SJCRH30 (cell line): Measurements from ENCODE around the gene PLOD3. TPM values are rescaled to one million over a fixed set of nuclear protein-coding genes. Genes with fewer than 3 reads are reported as not detected.

Experiments used
- DNase-seq, 2 experiments: peaks; one replicate each; pipeline ENCODE4 v3.0.0-alpha.2; 2015 to 2020
- H3K27ac ChIP-seq: fragments of 250-450 bp; sonication (Bioruptor Pico); 2 replicates; pipeline ENCODE4 v1.5.1; 2020; ENCODE audit warnings: mild to moderate bottlenecking, moderate library complexity
- H3K27me3 ChIP-seq: fragments of 250-450 bp; sonication (Bioruptor Pico); 2 replicates; pipeline ENCODE4 v1.5.1; 2020; ENCODE audit warnings: mild to moderate bottlenecking, moderate library complexity
- H3K36me3 ChIP-seq: fragments of 250-450 bp; sonication (Bioruptor Pico); 2 replicates; pipeline ENCODE4 v1.5.1; 2020; ENCODE audit warnings: mild to moderate bottlenecking, moderate library complexity
- H3K4me1 ChIP-seq: fragments of 250-450 bp; sonication (Bioruptor Pico); 2 replicates; pipeline ENCODE4 v1.5.1; 2020; ENCODE audit warnings: mild to moderate bottlenecking, moderate library complexity
- H3K4me3 ChIP-seq: fragments of 250-450 bp; sonication (Bioruptor Pico); 2 replicates; pipeline ENCODE4 v1.5.1; 2020; ENCODE audit warnings: mild to moderate bottlenecking, moderate library complexity
- H3K9me3 ChIP-seq: fragments of 250-450 bp; sonication (Bioruptor Pico); replicated peaks from 2 replicates; pipeline ENCODE4 v1.5.1; 2020; ENCODE audit warnings: mild to moderate bottlenecking, moderate library complexity
- total RNA-seq: library from RNA; depleted of rRNA; stranded (reverse); fragments of >200 nt; shearing (Covaris generic); gene quantifications from 2 replicates; pipeline ENCODE4 v1.2.3, GENCODE V29; 2014

The PLOD3 gene
- total RNA-seq, 1 experiment from 2014 or later: 53.0 TPM

- Histone ChIP-seq H3K9me3 (no peaks in the 10 kb centered on the region), H3K4me3 (no peak overlapping the region), H3K4me1 (peaks cover 34% of the 10 kb centered on the region), H3K27me3 (no peaks in the 10 kb centered on the region), H3K27ac (no peak overlapping the region), H3K36me3 (no peaks in the 10 kb centered on the region)
- DNase-seq: peak; percentile 68 to 71
These were observed 24.3 kb upstream of the PLOD3 start for GRCh38 chr7:101241443-101242349.

GRCh38 chr7:101241015-101241363 is 23.6 kb upstream of the PLOD3 start:
- no peaks in the 10 kb centered on the region for H3K36me3 ChIP-seq
- no peak overlapping the region for H3K4me3 ChIP-seq
- H3K9me3 ChIP-seq: no peaks in the 10 kb centered on the region
- no peak for DNase-seq
- no peaks in the 10 kb centered on the region for H3K27me3 ChIP-seq
- peaks cover 34% of the 10 kb centered on the region for H3K4me1 ChIP-seq
- H3K27ac ChIP-seq: no peak overlapping the region

- no peaks in the 10 kb centered on the region for H3K9me3 ChIP-seq
- H3K36me3 ChIP-seq: no peaks in the 10 kb centered on the region
- DNase-seq: no peak
- no peak overlapping the region for H3K4me3 ChIP-seq
- no peaks in the 10 kb centered on the region for H3K27me3 ChIP-seq
- H3K27ac ChIP-seq: no peak overlapping the region
- H3K4me1 ChIP-seq: peaks cover 34% of the 10 kb centered on the region
These were observed 23.0 kb upstream of the PLOD3 start for GRCh38 chr7:101240226-101241014.

DNA sequence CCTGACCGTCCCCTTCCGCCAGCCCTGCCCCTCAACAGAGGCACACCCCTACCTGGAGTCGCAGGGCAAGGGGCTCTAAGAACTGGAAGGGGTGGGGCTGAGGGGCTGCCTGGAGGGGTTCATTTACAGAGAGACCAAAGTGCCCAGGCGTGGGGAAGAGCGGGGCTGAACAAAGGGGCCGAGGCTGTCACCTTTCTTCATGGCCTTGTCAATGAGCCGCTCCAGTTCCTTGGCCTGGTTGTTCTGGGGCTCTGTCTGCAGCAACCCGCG is 22.5 kb upstream of the PLOD3 start:
- Histone ChIP-seq H3K27ac (no peak overlapping the region), H3K4me1 (peaks cover 34% of the 10 kb centered on the region), H3K9me3 (no peaks in the 10 kb centered on the region), H3K27me3 (no peaks in the 10 kb centered on the region), H3K36me3 (no peaks in the 10 kb centered on the region), H3K4me3 (no peak overlapping the region)
- DNase-seq: no peak

GRCh38 chr7:101239191-101239950 is 22.0 kb upstream of the PLOD3 start:
- Histone ChIP-seq H3K27ac (peak overlapping the region; percentile 86), H3K4me3 (no peak overlapping the region), H3K36me3 (no peaks in the 10 kb centered on the region), H3K27me3 (no peaks in the 10 kb centered on the region), H3K4me1 (peaks cover 34% of the 10 kb centered on the region), H3K9me3 (no peaks in the 10 kb centered on the region)
- no peak for DNase-seq

DNA sequence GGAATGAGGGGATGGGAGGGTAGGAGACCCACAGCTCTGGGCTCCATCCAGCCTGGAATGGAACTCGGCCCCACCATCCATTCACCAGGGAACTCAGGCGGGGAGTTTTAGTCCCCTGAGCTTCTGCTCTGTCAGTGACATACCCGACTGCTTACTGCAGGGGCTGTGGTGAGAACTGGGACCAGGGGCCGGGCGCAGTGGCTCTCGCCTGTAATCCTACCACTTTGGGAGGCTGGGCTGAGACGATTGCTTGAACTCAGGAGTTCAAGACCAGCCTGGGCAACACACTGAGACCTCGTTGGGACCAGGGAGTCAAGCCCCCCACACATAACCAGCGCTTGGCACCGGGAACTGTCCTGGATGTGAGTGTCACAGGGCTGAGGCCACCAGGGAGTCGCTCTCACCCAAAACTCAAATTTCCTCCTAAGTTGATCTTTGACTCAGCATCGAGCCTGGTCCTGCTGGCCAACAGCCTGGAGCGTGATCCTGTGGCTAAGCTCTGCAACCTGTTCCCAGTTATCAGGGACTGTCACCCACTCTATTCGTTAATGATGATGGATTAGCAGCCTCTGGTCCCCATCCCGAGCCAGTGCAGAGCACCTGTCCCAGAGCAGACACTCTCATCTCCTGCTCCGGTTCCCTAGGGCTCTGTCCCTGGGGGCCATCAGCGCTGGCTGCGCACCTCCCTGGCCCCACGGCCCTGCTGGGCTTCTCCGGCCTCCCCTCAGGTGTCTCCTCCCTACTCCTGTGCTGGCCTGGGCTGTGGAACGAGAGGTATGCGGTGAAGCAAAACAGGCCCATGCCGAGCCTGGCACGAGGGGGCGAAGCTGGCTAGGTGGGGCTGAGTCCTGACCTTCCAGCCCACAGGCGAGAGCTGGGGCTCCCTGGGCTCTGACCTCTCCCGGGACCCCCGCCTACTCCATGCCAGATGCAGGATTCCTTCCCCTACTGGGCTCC is 21.1 kb upstream of the PLOD3 start:
- Histone ChIP-seq H3K27ac (peak overlapping the region; percentile 86), H3K27me3 (no peaks in the 10 kb centered on the region), H3K9me3 (no peaks in the 10 kb centered on the region), H3K4me1 (peaks cover 32% of the 10 kb centered on the region), H3K36me3 (no peaks in the 10 kb centered on the region), H3K4me3 (peak overlapping the region; percentile 18)
- DNase-seq: peak; percentile 85 to 93

GRCh38 chr7:101237206-101238067 is 20.1 kb upstream of the PLOD3 start, which contains the start of gene CLDN15:
TSS of gene CLDN15 (minus strand) at chr7:101237802. CDS start at chr7:101237581, 221 bp downstream.
- Histone ChIP-seq H3K4me1 (peaks cover 29% of the 10 kb centered on the region), H3K4me3 (peak within 1 kb of the TSS; percentile 22), H3K27me3 (no peaks in the 10 kb centered on the region), H3K36me3 (no peaks in the 10 kb centered on the region), H3K27ac (peak within 1 kb of the TSS; percentile 86), H3K9me3 (no peaks in the 10 kb centered on the region)
- DNase-seq: peak; percentile 97

GRCh38 chr7:101236292-101236835 is 19.0 kb upstream of the PLOD3 start:
- Histone ChIP-seq H3K27me3 (no peaks in the 10 kb centered on the region), H3K9me3 (no peaks in the 10 kb centered on the region), H3K4me3 (no peak overlapping the region), H3K36me3 (no peaks in the 10 kb centered on the region), H3K4me1 (peaks cover 24% of the 10 kb centered on the region), H3K27ac (no peak overlapping the region)
- DNase-seq: no peak

GRCh38 chr7:101235522-101235921 is 18.1 kb upstream of the PLOD3 start:
- no peak for DNase-seq
- Histone ChIP-seq H3K4me3 (no peak overlapping the region), H3K4me1 (peaks cover 24% of the 10 kb centered on the region), H3K36me3 (no peaks in the 10 kb centered on the region), H3K9me3 (no peaks in the 10 kb centered on the region), H3K27ac (no peak overlapping the region), H3K27me3 (no peaks in the 10 kb centered on the region)

GRCh38 chr7:101235050-101235449 is 17.7 kb upstream of the PLOD3 start:
- Histone ChIP-seq H3K4me1 (peaks cover 24% of the 10 kb centered on the region), H3K9me3 (no peaks in the 10 kb centered on the region), H3K27ac (no peak overlapping the region), H3K27me3 (no peaks in the 10 kb centered on the region), H3K36me3 (no peaks in the 10 kb centered on the region), H3K4me3 (no peak overlapping the region)
- DNase-seq: peak in 1 of 2 experiments; percentile 51

DNA sequence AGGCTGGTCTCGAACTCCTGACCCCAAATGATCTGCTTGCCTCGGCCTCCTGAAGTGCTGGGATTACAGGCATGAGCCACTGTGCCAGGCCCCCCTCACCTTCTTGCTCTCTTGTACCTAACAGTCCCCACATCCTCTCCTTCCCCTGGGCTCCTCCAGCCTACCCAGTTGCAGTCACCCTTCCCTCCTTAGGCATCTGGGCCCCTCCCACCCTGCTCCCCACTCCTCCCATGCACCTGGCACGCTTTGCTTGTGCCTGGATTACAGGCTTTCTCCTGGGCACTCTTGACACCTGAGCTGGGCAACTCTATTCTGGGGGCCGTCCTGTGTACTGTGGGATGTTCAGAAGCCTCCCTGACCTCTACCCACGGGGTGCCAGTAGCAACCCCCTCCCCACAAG is 17.3 kb upstream of the PLOD3 start:
- Histone ChIP-seq H3K4me1 (peaks cover 24% of the 10 kb centered on the region), H3K27me3 (no peaks in the 10 kb centered on the region), H3K27ac (no peak overlapping the region), H3K36me3 (no peaks in the 10 kb centered on the region), H3K4me3 (no peak overlapping the region), H3K9me3 (no peaks in the 10 kb centered on the region)
- no peak for DNase-seq

- no peaks in the 10 kb centered on the region for H3K9me3 ChIP-seq
- DNase-seq: no peak
- no peaks in the 10 kb centered on the region for H3K27me3 ChIP-seq
- peaks cover 17% of the 10 kb centered on the region for H3K4me1 ChIP-seq
- no peaks in the 10 kb centered on the region for H3K36me3 ChIP-seq
- H3K27ac ChIP-seq: no peak overlapping the region
- no peak overlapping the region for H3K4me3 ChIP-seq
These were observed 16.6 kb upstream of the PLOD3 start for GRCh38 chr7:101233907-101234547.
